Measurements from ENCODE around the gene RARG. TPM values are rescaled to one million over a fixed set of nuclear protein-coding genes. Genes with fewer than 3 reads are reported as not detected.
A peak's percentile ranks its signal among the peaks of the same experiment; 100 is the strongest.

Gene RARG
- polyA plus RNA-seq, 1 donor (not counting 4 experiments of a cell fraction or from before 2014, with no cell fraction given): 26.4 TPM

DNA sequence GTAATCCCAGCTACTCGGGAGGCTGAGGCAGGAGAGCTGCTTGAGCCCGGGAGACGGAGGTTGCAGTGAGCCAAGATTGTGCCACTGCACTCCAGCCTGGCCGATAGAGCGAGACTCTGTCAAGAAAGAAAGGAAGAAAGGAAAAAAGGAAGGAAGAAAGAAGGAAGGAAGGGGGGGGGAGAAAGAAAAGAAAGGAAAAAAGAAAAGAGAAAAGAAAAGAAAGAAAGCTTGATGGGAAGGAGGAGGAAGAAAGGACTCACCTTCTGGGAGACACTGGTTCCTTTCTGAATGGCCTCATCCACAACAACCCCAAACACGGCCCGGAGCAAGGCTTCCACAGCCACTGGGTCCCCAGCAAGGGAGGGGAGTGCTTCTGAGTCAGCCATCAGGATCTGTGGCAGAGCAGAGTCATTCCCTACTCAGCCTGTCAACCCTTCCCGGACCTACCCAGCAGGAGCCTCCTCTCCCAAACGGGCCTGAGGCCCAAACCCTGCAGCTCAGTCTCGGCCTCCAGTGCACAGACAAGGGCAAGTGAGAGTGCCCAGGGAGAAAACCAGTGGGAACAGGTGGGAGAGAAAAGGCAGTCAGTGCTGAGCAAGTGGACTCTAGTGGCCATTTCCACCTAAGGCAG is 58.8 kb downstream of the RARG start:
- dilution Hi-C loops (cut with MboI; ENCODE audit: extremely low pct_ligation_motif_present, low sequenced_read_pairs): no loop called here
- Histone ChIP-seq H2AFZ (ENCODE audit: control insufficient read depth, low read length) (peak overlapping the region; percentile 8), H3K4me2 (ENCODE audit: control insufficient read depth, extremely low read depth, insufficient read depth, low read depth, low read length) (no peak overlapping the region), H3K27me3 (ENCODE audit: control insufficient read depth, extremely low read depth, insufficient read depth, low read length) (no peaks in the 10 kb centered on the region), H3K4me3 (ENCODE audit: control insufficient read depth in 2 of 3, extremely low read depth in 1 of 3, insufficient read depth in 2 of 3, low read depth in 1 of 3, low read length in 3 of 3) (no peak overlapping the region), H3K9ac (ENCODE audit: control insufficient read depth, extremely low read depth, insufficient read depth, low read length) (no peak overlapping the region), H3K27ac (ENCODE audit: control insufficient read depth, insufficient read depth, low read length) (no peak overlapping the region), H3K9me3 (ENCODE audit: control insufficient read depth, low read depth, low read length) (no peaks in the 10 kb centered on the region), H3K79me2 (ENCODE audit: control insufficient read depth, insufficient read depth, low read length) (no peaks in the 10 kb centered on the region), H3K9me1 (ENCODE audit: control insufficient read depth, extremely low read depth, insufficient read depth, low read length) (no peaks in the 10 kb centered on the region), H4K20me1 (ENCODE audit: control insufficient read depth, extremely low read depth, insufficient read depth, low read length) (no peaks in the 10 kb centered on the region), H3K36me3 (ENCODE audit: control insufficient read depth in 2 of 2, extremely low read depth in 1 of 2, insufficient read depth in 2 of 2, low read length in 2 of 2) (peaks cover 0 to 7% of the 10 kb centered on the region in 2 experiments), H3K4me1 (ENCODE audit: control insufficient read depth, extremely low read depth, insufficient read depth, low read length) (peaks cover 10% of the 10 kb centered on the region)
- TF ChIP-seq CTCF (optimal IDR thresholded peaks at IDR 0.05 in 1 of 3, IDR thresholded peaks at IDR 0.05 in 1 of 3, conservative IDR thresholded peaks at IDR 0.05 in 1 of 3; ENCODE audit: extremely low read depth in 1 of 3, insufficient read depth in 2 of 3, low read length in 3 of 3): no peak
- no peak for TF ChIP-seq EZH2 (IDR thresholded peaks at IDR 0.05; ENCODE audit: low read length)
- FAIRE-seq: no peak
- no peak for DNase-seq (ENCODE audit: low read depth, low spot score)

DNA sequence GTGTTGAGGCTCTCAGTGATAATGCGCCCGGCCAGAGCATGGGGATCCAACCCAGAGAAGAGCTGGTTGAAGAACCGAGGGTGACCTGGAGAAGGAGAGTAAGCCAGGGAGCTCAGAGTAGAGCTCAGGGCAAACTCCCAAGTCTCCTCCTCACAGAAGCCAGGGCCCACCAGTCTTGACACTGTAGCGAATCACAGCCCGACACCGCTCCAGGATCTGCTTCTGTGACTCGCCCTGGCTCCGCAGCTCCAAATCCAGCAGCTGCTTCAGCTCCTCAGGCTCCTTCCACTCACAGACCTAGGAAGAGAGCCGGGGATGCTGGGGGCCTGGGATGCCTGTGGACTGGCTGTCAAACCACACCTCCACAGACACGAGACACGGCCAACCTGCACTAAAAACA is 59.7 kb downstream of the RARG start:
- Histone ChIP-seq H3K9me3 (ENCODE audit: control insufficient read depth, low read depth, low read length) (no peaks in the 10 kb centered on the region), H3K4me1 (ENCODE audit: control insufficient read depth, extremely low read depth, insufficient read depth, low read length) (peaks cover 10% of the 10 kb centered on the region)

More for the DNA sequence above, 59.7 kb downstream of the RARG start:
- no peaks in the 10 kb centered on the region for H4K20me1 ChIP-seq (ENCODE audit: control insufficient read depth, extremely low read depth, insufficient read depth, low read length)
- no peaks in the 10 kb centered on the region for H3K9me1 ChIP-seq (ENCODE audit: control insufficient read depth, extremely low read depth, insufficient read depth, low read length)
- no peak overlapping the region for H3K4me3 ChIP-seq (ENCODE audit: control insufficient read depth in 2 of 3, extremely low read depth in 1 of 3, insufficient read depth in 2 of 3, low read depth in 1 of 3, low read length in 3 of 3)
- TF ChIP-seq EZH2 (IDR thresholded peaks at IDR 0.05; ENCODE audit: low read length): no peak
- no peak for TF ChIP-seq CTCF (optimal IDR thresholded peaks at IDR 0.05 in 1 of 3, IDR thresholded peaks at IDR 0.05 in 1 of 3, conservative IDR thresholded peaks at IDR 0.05 in 1 of 3; ENCODE audit: extremely low read depth in 1 of 3, insufficient read depth in 2 of 3, low read length in 3 of 3)
- no peaks in the 10 kb centered on the region for H3K27me3 ChIP-seq (ENCODE audit: control insufficient read depth, extremely low read depth, insufficient read depth, low read length)
- H3K9ac ChIP-seq (ENCODE audit: control insufficient read depth, extremely low read depth, insufficient read depth, low read length): no peak overlapping the region
- H3K27ac ChIP-seq (ENCODE audit: control insufficient read depth, insufficient read depth, low read length): no peak overlapping the region
- FAIRE-seq (no peak), DNase-seq (ENCODE audit: low read depth, low spot score) (no peak)
- H3K4me2 ChIP-seq (ENCODE audit: control insufficient read depth, extremely low read depth, insufficient read depth, low read depth, low read length): no peak overlapping the region
- peaks cover 0 to 7% of the 10 kb centered on the region in 2 experiments for H3K36me3 ChIP-seq (ENCODE audit: control insufficient read depth in 2 of 2, extremely low read depth in 1 of 2, insufficient read depth in 2 of 2, low read length in 2 of 2)
- H3K79me2 ChIP-seq (ENCODE audit: control insufficient read depth, insufficient read depth, low read length): no peaks in the 10 kb centered on the region
- no peak overlapping the region for H2AFZ ChIP-seq (ENCODE audit: control insufficient read depth, low read length)
- dilution Hi-C loops (cut with MboI; ENCODE audit: extremely low pct_ligation_motif_present, low sequenced_read_pairs): no loop called here
